Karpas-422 (cell line): ENCODE measurements around the gene NBEAL1. TPM values are rescaled to one million over a fixed set of nuclear protein-coding genes. Genes with fewer than 3 reads are reported as not detected.

ENCODE experiments used
- DNase-seq: peaks from one replicate; pipeline ENCODE4 v3.0.0-alpha.2; 2015
- H2AFZ ChIP-seq: fragments of 200-600 bp; sonication (generic); 2 replicates; pipeline ENCODE4 v1.6.1; 2014; ENCODE audit warnings: antibody characterized with exemption, low read length, mixed read lengths
- H3K27ac ChIP-seq: fragments of 200-600 bp; sonication (generic); 2 replicates; pipeline ENCODE4 v1.5.1; 2014; ENCODE audit warnings: mild to moderate bottlenecking, low read length, moderate library complexity
- H3K27me3 ChIP-seq: fragments of 200-600 bp; sonication (generic); 2 replicates; pipeline ENCODE4 v1.6.1; 2014; ENCODE audit warnings: low read length, mixed read lengths
- H3K36me3 ChIP-seq: fragments of 200-600 bp; sonication (generic); 2 replicates; pipeline ENCODE4 v1.6.1; 2014; ENCODE audit warnings: low read length, mixed read lengths; ENCODE audit not compliant: insufficient read depth
- H3K4me1 ChIP-seq: fragments of 200-600 bp; sonication (generic); 2 replicates; pipeline ENCODE4 v1.6.1; 2014; ENCODE audit warnings: mild to moderate bottlenecking, low read length, mixed read lengths
- H3K4me2 ChIP-seq: fragments of 200-600 bp; sonication (generic); 2 replicates; pipeline ENCODE4 v1.6.1; 2014; ENCODE audit warnings: low read length, low read depth, mild to moderate bottlenecking; ENCODE audit not compliant: poor library complexity, severe bottlenecking
- H3K4me3 ChIP-seq: fragments of 200-600 bp; sonication (generic); 2 replicates; pipeline ENCODE4 v1.5.1; 2014; ENCODE audit warnings: mild to moderate bottlenecking, antibody characterized with exemption, low read length, mixed read lengths
- H3K79me2 ChIP-seq: fragments of 200-600 bp; sonication (generic); 2 replicates; pipeline ENCODE4 v1.6.1; 2014; ENCODE audit warnings: mild to moderate bottlenecking, low read length, mixed read lengths
- H3K9ac ChIP-seq: fragments of 200-600 bp; sonication (generic); 2 replicates; pipeline ENCODE4 v1.6.0; 2014; ENCODE audit warnings: low read length
- H3K9me2 ChIP-seq: fragments of 200-600 bp; sonication (generic), shearing (Covaris generic); replicated peaks from 2 replicates; pipeline ENCODE4 v1.6.0; 2014; ENCODE audit warnings: mild to moderate bottlenecking, low read length, moderate library complexity; ENCODE audit not compliant: insufficient read depth
- H3K9me3 ChIP-seq: fragments of 300-700, 200-600 bp; sonication (generic); 2 replicates; pipeline ENCODE4 v1.6.1; 2014; ENCODE audit warnings: low read length, mixed read lengths
- H4K20me1 ChIP-seq: fragments of 200-600 bp; sonication (generic); 2 replicates; pipeline ENCODE4 v1.6.1; 2014; ENCODE audit warnings: mild to moderate bottlenecking, antibody characterized with exemption, low read length, low read depth; ENCODE audit not compliant: insufficient read depth
- total RNA-seq: library from RNA; depleted of rRNA; stranded (reverse); fragments of >200 nt; shearing (Covaris generic); gene quantifications from 2 replicates; pipeline ENCODE4 v1.2.3, GENCODE V29; 2014; ENCODE audit warnings: low replicate concordance

Gene NBEAL1
- total RNA-seq, 1 experiment from 2014 or later: 22.4 TPM

DNA sequence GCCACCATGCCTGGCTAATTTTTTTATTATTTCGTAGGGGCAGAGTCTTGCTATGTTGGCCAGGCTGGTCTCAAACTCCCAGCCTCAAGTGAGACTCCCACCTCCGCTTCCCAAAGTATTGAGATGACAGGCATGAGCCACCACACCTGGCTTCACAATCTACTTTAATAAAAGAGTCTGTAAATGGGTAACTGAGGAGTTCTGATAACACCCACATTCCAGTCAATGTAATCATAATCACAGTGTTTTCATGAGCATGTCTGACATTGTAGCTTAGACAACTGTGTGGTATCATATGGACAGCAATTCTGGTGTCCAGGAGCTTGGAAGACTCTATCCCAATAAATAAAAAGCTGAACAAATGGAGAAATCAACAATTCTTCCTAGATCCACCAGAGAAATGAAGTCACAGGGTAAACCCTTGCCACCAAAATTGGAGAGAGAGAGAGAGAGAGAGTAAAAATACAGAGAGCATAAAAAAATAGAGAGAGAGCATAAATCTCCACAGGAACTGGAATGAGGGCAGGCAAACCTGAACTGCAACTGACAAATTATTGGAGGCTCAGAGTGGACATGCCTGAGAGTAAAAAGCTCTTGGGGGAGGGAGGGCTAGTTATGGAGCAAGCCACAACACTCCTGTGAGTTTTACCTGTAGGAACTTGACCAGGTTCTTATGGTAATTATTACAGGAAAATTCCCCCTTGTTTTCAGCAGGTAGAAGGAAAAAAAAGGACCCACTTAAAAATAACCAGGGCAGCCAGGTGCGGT lies 12.4 kb upstream of the NBEAL1 start:
- no peaks in the 10 kb centered on the region for H4K20me1 ChIP-seq
- H3K4me3 ChIP-seq: no peak overlapping the region
- H3K9ac ChIP-seq: no peak overlapping the region
- H3K27ac ChIP-seq: no peak overlapping the region
- DNase-seq: no peak
- no peak overlapping the region for H3K4me2 ChIP-seq
- H3K36me3 ChIP-seq: no peaks in the 10 kb centered on the region
- H3K4me1 ChIP-seq: no peaks in the 10 kb centered on the region
- H3K9me3 ChIP-seq: no peaks in the 10 kb centered on the region
- H3K27me3 ChIP-seq: no peaks in the 10 kb centered on the region
- no peaks in the 10 kb centered on the region for H3K79me2 ChIP-seq
- H2AFZ ChIP-seq: no peak overlapping the region
- H3K9me2 ChIP-seq: no peaks in the 10 kb centered on the region

DNA sequence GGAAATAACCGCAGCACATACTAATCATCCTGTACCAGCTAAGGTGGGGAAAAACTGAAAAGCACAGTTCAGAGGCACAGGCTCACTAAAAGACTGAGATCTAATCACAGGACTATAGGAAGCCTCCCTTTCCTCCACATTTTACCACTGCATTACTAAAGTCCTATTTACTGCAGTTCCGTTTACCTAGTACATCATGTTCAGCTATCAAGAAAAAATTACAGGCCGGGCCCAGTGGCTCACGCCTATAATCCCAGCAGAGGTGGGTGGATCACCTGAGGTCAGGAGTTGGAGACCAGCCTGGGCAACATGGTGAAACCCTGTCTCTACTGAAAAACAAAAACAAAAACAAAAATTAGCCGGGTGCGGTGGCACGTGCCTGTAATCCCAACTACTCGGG lies 11.0 kb upstream of the NBEAL1 start:
- Histone ChIP-seq H3K9me3 (no peaks in the 10 kb centered on the region), H3K79me2 (no peaks in the 10 kb centered on the region), H3K36me3 (no peaks in the 10 kb centered on the region), H3K4me2 (no peak overlapping the region), H3K27ac (no peak overlapping the region), H3K4me3 (no peak overlapping the region), H3K9me2 (no peaks in the 10 kb centered on the region), H3K27me3 (no peaks in the 10 kb centered on the region), H2AFZ (no peak overlapping the region), H4K20me1 (no peaks in the 10 kb centered on the region), H3K9ac (no peak overlapping the region), H3K4me1 (no peaks in the 10 kb centered on the region)
- no peak for DNase-seq

- Histone ChIP-seq H3K4me1 (peaks cover 46% of the 10 kb centered on the region), H3K36me3 (no peaks in the 10 kb centered on the region), H3K9me2 (no peaks in the 10 kb centered on the region), H4K20me1 (no peaks in the 10 kb centered on the region), H3K27me3 (no peaks in the 10 kb centered on the region), H2AFZ (no peak overlapping the region), H3K4me3 (0 out of 2 replicates have a peak overlapping the region, but pooled peaks have one; percentile 14), H3K9me3 (no peaks in the 10 kb centered on the region), H3K4me2 (peak overlapping the region; percentile 91), H3K79me2 (peaks cover 23% of the 10 kb centered on the region; the same call in 1 of the 2 replicates), H3K9ac (peak overlapping the region; percentile 24; the same call in 1 of the 2 replicates), H3K27ac (no peak overlapping the region)
- no peak for DNase-seq
These were observed 2.0 kb downstream of the NBEAL1 start for GRCh38 chr2:203016716-203017115.

GRCh38 chr2:203018181-203018580 lies 3.5 kb downstream of the NBEAL1 start:
- peak; percentile 46 for DNase-seq
- Histone ChIP-seq H3K27me3 (no peaks in the 10 kb centered on the region), H4K20me1 (no peaks in the 10 kb centered on the region), H3K79me2 (peaks cover 23% of the 10 kb centered on the region; the same call in 1 of the 2 replicates), H3K27ac (no peak overlapping the region), H3K9ac (peak overlapping the region; percentile 25), H3K4me1 (peaks cover 46% of the 10 kb centered on the region), H3K4me3 (0 out of 2 replicates have a peak overlapping the region, but pooled peaks have one; percentile 30), H3K9me3 (no peaks in the 10 kb centered on the region), H3K9me2 (no peaks in the 10 kb centered on the region), H2AFZ (no peak overlapping the region), H3K4me2 (peak overlapping the region; percentile 91), H3K36me3 (no peaks in the 10 kb centered on the region)

GRCh38 chr2:203019142-203019541 lies 4.5 kb downstream of the NBEAL1 start:
- H3K79me2 ChIP-seq: peaks cover 23% of the 10 kb centered on the region; the same call in 1 of the 2 replicates
- peaks cover 40% of the 10 kb centered on the region for H3K4me1 ChIP-seq
- H4K20me1 ChIP-seq: no peaks in the 10 kb centered on the region
- H3K9me3 ChIP-seq: no peaks in the 10 kb centered on the region
- no peaks in the 10 kb centered on the region for H3K27me3 ChIP-seq
- no peaks in the 10 kb centered on the region for H3K9me2 ChIP-seq
- H3K36me3 ChIP-seq: no peaks in the 10 kb centered on the region
- H3K27ac ChIP-seq: no peak overlapping the region
- no peak overlapping the region for H2AFZ ChIP-seq
- H3K4me2 ChIP-seq: peak overlapping the region; percentile 91
- H3K4me3 ChIP-seq: peak overlapping the region; percentile 23; the same call in 1 of the 2 replicates
- H3K9ac ChIP-seq: no peak overlapping the region
- DNase-seq: no peak

- no peaks in the 10 kb centered on the region for H3K36me3 ChIP-seq
- H3K4me1 ChIP-seq: peaks cover 23% of the 10 kb centered on the region
- peaks cover 13% of the 10 kb centered on the region; the same call in 1 of the 2 replicates for H3K79me2 ChIP-seq
- no peak for DNase-seq
- H3K27ac ChIP-seq: no peak overlapping the region
- H3K4me3 ChIP-seq: no peak overlapping the region
- no peak overlapping the region for H2AFZ ChIP-seq
- no peak overlapping the region for H3K9ac ChIP-seq
- no peaks in the 10 kb centered on the region for H4K20me1 ChIP-seq
- no peaks in the 10 kb centered on the region for H3K9me3 ChIP-seq
- H3K27me3 ChIP-seq: no peaks in the 10 kb centered on the region
- H3K9me2 ChIP-seq: no peaks in the 10 kb centered on the region
- no peak overlapping the region for H3K4me2 ChIP-seq
These were observed 7.3 kb downstream of the NBEAL1 start for GRCh38 chr2:203021991-203022390.

DNA sequence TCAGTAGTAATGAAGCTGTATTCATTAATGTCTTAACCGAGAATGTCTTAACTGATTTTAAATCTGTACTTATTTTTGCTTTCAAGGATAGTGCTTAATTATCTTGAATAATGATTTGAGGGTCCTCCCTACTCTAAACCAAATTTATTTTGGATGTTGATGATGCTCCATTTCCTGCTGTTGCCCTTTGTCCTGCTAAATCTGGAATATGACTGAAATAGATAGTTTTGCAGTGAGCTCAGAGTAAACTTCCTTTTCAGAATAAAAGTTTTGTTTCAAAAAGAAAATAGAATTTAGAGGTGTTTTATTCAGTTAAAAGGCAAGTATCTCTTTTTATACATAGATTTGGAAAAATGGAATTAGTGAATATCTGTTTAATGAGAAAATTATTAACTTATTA lies 8.1 kb downstream of the NBEAL1 start:
- Histone ChIP-seq H3K27me3 (no peaks in the 10 kb centered on the region), H3K27ac (no peak overlapping the region), H3K4me1 (peaks cover 18% of the 10 kb centered on the region), H3K4me3 (no peak overlapping the region), H3K9ac (no peak overlapping the region), H3K9me2 (no peaks in the 10 kb centered on the region), H3K36me3 (no peaks in the 10 kb centered on the region), H4K20me1 (no peaks in the 10 kb centered on the region), H3K79me2 (peaks cover 11% of the 10 kb centered on the region; the same call in 1 of the 2 replicates), H2AFZ (no peak overlapping the region), H3K9me3 (no peaks in the 10 kb centered on the region), H3K4me2 (no peak overlapping the region)
- DNase-seq: no peak

- Histone ChIP-seq H3K27me3 (no peaks in the 10 kb centered on the region), H3K79me2 (no peaks in the 10 kb centered on the region), H3K36me3 (no peaks in the 10 kb centered on the region), H3K4me3 (no peak overlapping the region), H3K27ac (no peak overlapping the region), H3K4me2 (no peak overlapping the region), H3K9me2 (no peaks in the 10 kb centered on the region; the same call in 1 of the 2 replicates), H2AFZ (no peak overlapping the region), H4K20me1 (no peaks in the 10 kb centered on the region), H3K9me3 (no peaks in the 10 kb centered on the region), H3K9ac (no peak overlapping the region), H3K4me1 (no peaks in the 10 kb centered on the region; the same call in 1 of the 2 replicates)
- DNase-seq: no peak
These were observed 10.9 kb downstream of the NBEAL1 start for GRCh38 chr2:203025592-203025991.
